Heart right ventricle (tissue), 16 donors: Measurements from ENCODE around the gene CUL4A. TPM values are rescaled to one million over a fixed set of nuclear protein-coding genes. Genes with fewer than 3 reads are reported as not detected.
"Not testable (repeated sequence)": the region's sequence is repeated elsewhere in the genome, so short reads cannot be mapped to it uniquely, and the experiment has no call there.

Experiments used
- ATAC-seq, 8 donors: fragments of 200-7000 bp; cut with Tn5 transposase; one replicate each; pipeline ENCODE4 v1.9.1; 2020; ENCODE audit warnings: mild to moderate bottlenecking in 8 of 8, moderate library complexity in 8 of 8, moderate number of reproducible peaks in 1 of 8
- DNase-seq, 2 donors: peaks; one replicate each; pipeline ENCODE4 v3.0.0-alpha.2; 2020
- H3K27ac ChIP-seq, 10 donors: fragments of 200-600 bp; sonication (generic) in 2 of 10; one replicate each; pipeline versions ENCODE4 v1.5.0 to v1.8.0; 2020 to 2022; ENCODE audit warnings: mild to moderate bottlenecking in 3 of 10
- H3K27me3 ChIP-seq, 7 donors: fragments of 200-600 bp; one replicate each; pipeline ENCODE4 v1.8.0; 2021 to 2022; ENCODE audit warnings: mild to moderate bottlenecking in 2 of 7
- H3K36me3 ChIP-seq, 9 donors: fragments of 200-600 bp; sonication (generic) in 1 of 9; one replicate each; pipeline versions ENCODE4 v1.5.0 to v1.8.0; 2020 to 2022; ENCODE audit warnings: mild to moderate bottlenecking in 2 of 9
- H3K4me1 ChIP-seq, 9 donors: fragments of 200-600 bp; sonication (generic) in 1 of 9; one replicate each; pipeline versions ENCODE4 v1.5.0 to v1.8.0; 2020 to 2022; ENCODE audit warnings: mild to moderate bottlenecking in 4 of 9
- H3K4me3 ChIP-seq, 10 donors: fragments of 200-600 bp; sonication (generic) in 2 of 10; one replicate each; pipeline versions ENCODE4 v1.5.0 to v1.8.0; 2020 to 2022; ENCODE audit warnings: mild to moderate bottlenecking in 7 of 10, moderate library complexity in 2 of 10
- H3K9me3 ChIP-seq, 11 donors: fragments of 200-600 bp in 10 of 11; sonication (generic) in 2 of 11; one replicate each; pipeline versions ENCODE4 v1.5.0 to v1.8.0; 2013 to 2022; ENCODE audit warnings: mild to moderate bottlenecking in 2 of 11, control low read depth in 1 of 11, moderate library complexity in 1 of 11
- WGBS, 2 donors: extraction: QIAGEN DNeasy Blood & Tissue Kit; methylation state at CpG; one replicate each; pipeline ENCODE4 v1.1.7; 2013; ENCODE audit warnings: inconsistent platforms in 1 of 2; 5-methylcytosine and 5-hydroxymethylcytosine counted together
- intact Hi-C, 10 donors: fragments of 100-400 bp; cut with DNase I; formaldehyde crosslinking; loops; one replicate each; pipeline versions ENCODE4 v1.11.1 to v1.14.2; 2022
- polyA plus RNA-seq, 2 donors: library from polyadenylated mRNA; stranded (reverse); fragments of 200-250 nt; gene quantifications; one replicate each; pipeline ENCODE4 v1.2.3, GENCODE V29; 2013
- total RNA-seq, 10 donors: library from RNA; stranded (reverse); fragmentation: NEBNext Ultra II Directional in 3 of 10; extraction: Animal tissue kit (Norgen Biotek cat#: 25700) in 3 of 10; gene quantifications; one replicate each; pipeline versions ENCODE4 v1.2.1 to v1.2.4, GENCODE V29; 2021 to 2023
- TF ChIP-seq, protein P1 (sequence below), 9 donors: fragments of 200-600 bp; sonication (generic) in 2 of 9; IDR thresholded peaks; one replicate each; pipeline versions ENCODE4 v1.5.0 to v1.8.0; 2021 to 2022; ENCODE audit warnings: antibody characterized with exemption in 9 of 9, mild to moderate bottlenecking in 5 of 9, moderate library complexity in 1 of 9
- donor health status: Arrhythmogenic right ventricular cardiomyopathy.
- donor health status: ischemic (EF 13 %, LVEDD 7.1; RV severe dilation, severe dysfunction).
- donor health status: healthy with polysubstance abuse.
- donor health status: DM: no; HTN: yes; CAD: no.
- donor health status: DM: no; HTN: no; CAD: no.
- donor health status: ischemic (EF 25% LVEDD 6.9; RV normal size, moderate dysfunction).
- donor health status: ischemic (EF 25% LVEDD 5.7; RV mildly dilated, moderate dysfunction).
- donor health status: healthy.
- donor health status: DM: yes; HTN: yes; CAD: no.
- donor health status: Ischemic cardiomyopathy.
- donor health status: ischemic (EF 35%, LVEDD 5.7; RV mildly dilated, moderate dysfunction).
- donor health status: nonischemic (EF 11% LVEDD 7.7; RV severe dilation, severe dysfunction).
- donor health status: DM: yes; HTN: yes; CAD: no.
- donor health status: PGD.
- donor health status: ischemic (EF 29% LVEDD 5.4; RV normal size, mild dysfunction).
- donor health status: nonischemic (EF 23%, LVEDD 6.1; RV moderate dilation, normal function).

CUL4A gene
- total and polyA plus RNA-seq, 12 donors, result 35.8 to 141 (median 110) TPM

DNA sequence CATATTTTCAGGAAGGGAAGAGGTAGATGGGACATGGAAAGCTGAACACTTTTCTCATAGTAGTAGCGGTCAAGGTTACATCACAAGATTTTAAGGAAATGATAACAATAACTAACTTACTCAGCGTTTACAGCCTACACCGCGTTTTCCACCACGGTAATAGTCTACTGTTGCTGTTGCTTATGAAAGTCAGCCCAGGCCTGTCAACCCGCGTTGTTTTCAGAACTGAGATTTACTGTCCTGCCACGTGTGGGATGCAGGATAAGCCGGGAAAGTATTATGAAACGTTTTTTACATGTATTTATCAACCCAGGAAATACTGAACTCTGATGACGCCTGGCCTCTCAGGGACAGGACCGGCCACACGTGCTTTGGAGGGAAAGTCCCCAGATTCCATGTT lies 51.6 kb downstream of the CUL4A start:
- Histone ChIP-seq H3K36me3 (peaks cover 0 to 100% (median 69%) of the 10 kb centered on the region in 9 donors), H3K27ac (no peak overlapping the region), H3K4me3 (no peak overlapping the region), H3K9me3 (no peaks in the 10 kb centered on the region), H3K4me1 (peaks cover 0 to 4% (median 0%) of the 10 kb centered on the region in 9 donors), H3K27me3 (no peaks in the 10 kb centered on the region)
- ATAC-seq (no peak), DNase-seq (no peak)
- TF ChIP-seq, protein P1, sequence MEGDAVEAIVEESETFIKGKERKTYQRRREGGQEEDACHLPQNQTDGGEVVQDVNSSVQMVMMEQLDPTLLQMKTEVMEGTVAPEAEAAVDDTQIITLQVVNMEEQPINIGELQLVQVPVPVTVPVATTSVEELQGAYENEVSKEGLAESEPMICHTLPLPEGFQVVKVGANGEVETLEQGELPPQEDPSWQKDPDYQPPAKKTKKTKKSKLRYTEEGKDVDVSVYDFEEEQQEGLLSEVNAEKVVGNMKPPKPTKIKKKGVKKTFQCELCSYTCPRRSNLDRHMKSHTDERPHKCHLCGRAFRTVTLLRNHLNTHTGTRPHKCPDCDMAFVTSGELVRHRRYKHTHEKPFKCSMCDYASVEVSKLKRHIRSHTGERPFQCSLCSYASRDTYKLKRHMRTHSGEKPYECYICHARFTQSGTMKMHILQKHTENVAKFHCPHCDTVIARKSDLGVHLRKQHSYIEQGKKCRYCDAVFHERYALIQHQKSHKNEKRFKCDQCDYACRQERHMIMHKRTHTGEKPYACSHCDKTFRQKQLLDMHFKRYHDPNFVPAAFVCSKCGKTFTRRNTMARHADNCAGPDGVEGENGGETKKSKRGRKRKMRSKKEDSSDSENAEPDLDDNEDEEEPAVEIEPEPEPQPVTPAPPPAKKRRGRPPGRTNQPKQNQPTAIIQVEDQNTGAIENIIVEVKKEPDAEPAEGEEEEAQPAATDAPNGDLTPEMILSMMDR (IDR thresholded peaks at IDR 0.05), result no peak
- intact Hi-C loops, result no loop called here
- WGBS, 2 donors, result 88% methylated on average over 13 of the region's 13 CpGs

GRCh38 chr13:113263016-113263415 lies 53.6 kb downstream of the CUL4A start:
- peaks cover 0 to 88% (median 52%) of the 10 kb centered on the region in 9 donors for H3K36me3 ChIP-seq
- H3K9me3 ChIP-seq, H3K27ac ChIP-seq, H3K4me3 ChIP-seq, ATAC-seq, DNase-seq, H3K27me3 ChIP-seq, H3K4me1 ChIP-seq, intact Hi-C loops: not testable (repeated sequence)
- WGBS, 2 donors, result 87% methylated on average over 14 of the region's 14 CpGs

DNA sequence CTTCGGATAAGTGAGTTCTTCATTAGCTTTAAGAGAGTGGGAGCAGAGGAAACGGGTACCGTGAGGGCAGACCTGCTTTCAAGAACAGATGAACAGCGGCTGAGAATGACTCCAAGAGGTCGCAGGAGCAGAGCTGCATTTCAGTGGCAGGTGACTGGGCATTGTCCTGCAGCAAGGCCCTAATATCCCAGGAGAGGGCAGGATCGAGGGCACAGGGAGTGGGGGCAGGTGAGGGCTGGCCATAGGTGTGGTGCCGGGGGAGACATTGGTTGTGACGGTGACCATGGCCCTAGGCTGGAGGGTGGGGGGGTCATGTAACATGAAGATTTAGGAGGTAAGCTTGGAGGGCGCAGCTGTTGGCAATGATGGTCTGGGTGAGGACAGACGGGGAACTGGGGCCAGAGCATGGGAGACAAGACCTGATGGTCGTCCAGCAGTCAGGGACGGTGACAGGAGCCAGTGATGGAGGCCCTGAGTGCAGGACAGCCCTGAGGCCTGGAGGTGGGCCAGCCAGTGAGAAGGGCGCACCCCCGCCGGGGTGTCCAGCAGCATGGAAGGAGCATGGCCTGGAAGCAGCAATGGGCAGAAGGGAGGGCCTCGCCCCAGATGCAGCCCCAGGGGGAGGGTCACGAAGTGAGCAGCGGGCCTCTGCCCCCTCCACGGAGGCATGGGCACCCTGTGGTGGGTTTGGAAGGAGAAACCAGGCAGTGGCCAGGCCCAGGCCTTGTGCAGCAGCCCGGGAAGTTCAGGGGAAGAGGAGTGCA lies 58.4 kb downstream of the CUL4A start:
- DNase-seq, result no peak
- intact Hi-C loops, result no loop called here
- Histone ChIP-seq H3K9me3 (no peaks in the 10 kb centered on the region), H3K4me1 (peaks cover 0 to 5% (median 0%) of the 10 kb centered on the region in 9 donors), H3K4me3 (no peak overlapping the region), H3K27me3 (no peaks in the 10 kb centered on the region), H3K27ac (no peak overlapping the region), H3K36me3 (peaks cover 0 to 50% (median 19%) of the 10 kb centered on the region in 9 donors)
- peak in 3 of 8 donors; percentile 19 to 66 (median 28) for ATAC-seq
- TF ChIP-seq, protein P1 (IDR thresholded peaks at IDR 0.05), result no peak
- 91 to 93% methylated on average over 20 of the region's 20 CpGs for WGBS, 2 donors

GRCh38 chr13:113272031-113272430 lies 62.6 kb downstream of the CUL4A start:
- TF ChIP-seq, protein P1 (IDR thresholded peaks at IDR 0.05), result no peak
- ATAC-seq (no peak), DNase-seq (no peak)
- Histone ChIP-seq H3K36me3 (peaks cover 0 to 18% (median 0%) of the 10 kb centered on the region in 9 donors), H3K27me3 (no peaks in the 10 kb centered on the region), H3K4me1 (peaks cover 0 to 30% (median 0%) of the 10 kb centered on the region in 9 donors), H3K9me3 (no peaks in the 10 kb centered on the region), H3K4me3 (no peak overlapping the region), H3K27ac (peak overlapping the region in 1 of 10 donors; percentile 84)
- WGBS, 2 donors, result 92 to 98% methylated on average over 2 of the region's 2 CpGs
- intact Hi-C loops, result loop anchor here in 5 of 10 donors (5.0 to 10.0 kb wide), 3 partner anchors 120 to 650 kb away; no protein-coding TSS in a partner anchor
